Body of pancreas (tissue), 4 donors: ENCODE measurements around the gene HOXD1.

Source experiments
- POLR2A ChIP-seq, 3 donors: fragments of 450-650 bp; IDR thresholded peaks; one replicate each; pipeline ENCODE4 v1.6.1; 2016; ENCODE audit warnings: antibody characterized with exemption in 3 of 3, mild to moderate bottlenecking in 2 of 3
- TF ChIP-seq, protein P1 (sequence below), 7 experiments: fragments of 450-650 bp in 4 of 7; fragments of 200-600 bp in 3 of 7; sonication (generic) in 3 of 7; IDR thresholded peaks; one replicate each; pipeline ENCODE4 v1.5.1; 2016 to 2019; ENCODE audit warnings: antibody characterized with exemption in 7 of 7

GRCh38 chr2:176139661-176140512, 48.6 kb upstream of the HOXD1 start:
- no peak for TF ChIP-seq POLR2A (IDR thresholded peaks at IDR 0.05)
- TF ChIP-seq, protein P1, sequence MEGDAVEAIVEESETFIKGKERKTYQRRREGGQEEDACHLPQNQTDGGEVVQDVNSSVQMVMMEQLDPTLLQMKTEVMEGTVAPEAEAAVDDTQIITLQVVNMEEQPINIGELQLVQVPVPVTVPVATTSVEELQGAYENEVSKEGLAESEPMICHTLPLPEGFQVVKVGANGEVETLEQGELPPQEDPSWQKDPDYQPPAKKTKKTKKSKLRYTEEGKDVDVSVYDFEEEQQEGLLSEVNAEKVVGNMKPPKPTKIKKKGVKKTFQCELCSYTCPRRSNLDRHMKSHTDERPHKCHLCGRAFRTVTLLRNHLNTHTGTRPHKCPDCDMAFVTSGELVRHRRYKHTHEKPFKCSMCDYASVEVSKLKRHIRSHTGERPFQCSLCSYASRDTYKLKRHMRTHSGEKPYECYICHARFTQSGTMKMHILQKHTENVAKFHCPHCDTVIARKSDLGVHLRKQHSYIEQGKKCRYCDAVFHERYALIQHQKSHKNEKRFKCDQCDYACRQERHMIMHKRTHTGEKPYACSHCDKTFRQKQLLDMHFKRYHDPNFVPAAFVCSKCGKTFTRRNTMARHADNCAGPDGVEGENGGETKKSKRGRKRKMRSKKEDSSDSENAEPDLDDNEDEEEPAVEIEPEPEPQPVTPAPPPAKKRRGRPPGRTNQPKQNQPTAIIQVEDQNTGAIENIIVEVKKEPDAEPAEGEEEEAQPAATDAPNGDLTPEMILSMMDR (IDR thresholded peaks at IDR 0.05), result no peak
